HG03039 (cell line): Measurements from ENCODE around the gene RASIP1.

Experiments
- ATAC-seq: cut with Tn5 transposase; IDR thresholded peaks from one replicate; pipeline ENCODE4 v1.9.1; 2021; ENCODE audit warnings: mild to moderate bottlenecking, moderate library complexity; ENCODE audit not compliant: unreplicated experiment

Gene RASIP1

GRCh38 chr19:48678201-48678600, 62.2 kb downstream of the RASIP1 start:
- ATAC-seq = no peak

GRCh38 chr19:48676887-48677286, 63.5 kb downstream of the RASIP1 start:
- no peak for ATAC-seq

- ATAC-seq = no peak
Observed at GRCh38 chr19:48676487-48676886, 63.9 kb downstream of the RASIP1 start.

GRCh38 chr19:48674921-48675824, 65.2 kb downstream of the RASIP1 start:
- ATAC-seq = no peak

- no peak for ATAC-seq
Observed at GRCh38 chr19:48674216-48674809, 66.1 kb downstream of the RASIP1 start.

- ATAC-seq = no peak
Observed at GRCh38 chr19:48673436-48674100, 66.8 kb downstream of the RASIP1 start.

GRCh38 chr19:48672994-48673393, 67.4 kb downstream of the RASIP1 start, which contains the start of gene NTN5:
Gene NTN5, minus strand, starts transcription at chr19:48673017. Its CDS starts 2,031 bp downstream, at chr19:48670986.
- ATAC-seq = no peak

- ATAC-seq = no peak
Observed at GRCh38 chr19:48671446-48671995, 68.9 kb downstream of the RASIP1 start.

GRCh38 chr19:48670699-48671445, 69.5 kb downstream of the RASIP1 start:
- ATAC-seq = no peak
